Measurements from ENCODE around the gene B4GALT5.
"Not testable (repeated sequence)": the region's sequence is repeated elsewhere in the genome, so short reads cannot be mapped to it uniquely, and the experiment has no call there.

- TF ChIP-seq JUN (CRISPR knock-in tag; IDR thresholded peaks at IDR 0.05); NR1H2 (CRISPR knock-in tag; IDR thresholded peaks at IDR 0.05); MAX (CRISPR knock-in tag; IDR thresholded peaks at IDR 0.05); CTCF (IDR thresholded peaks at IDR 0.05); ARID4B (CRISPR knock-in tag; IDR thresholded peaks at IDR 0.05; ENCODE audit: borderline replicate concordance); TP53 (CRISPR knock-in tag; IDR thresholded peaks at IDR 0.05); GABPB1 (CRISPR knock-in tag; IDR thresholded peaks at IDR 0.05); CBFB (CRISPR knock-in tag; IDR thresholded peaks at IDR 0.05; ENCODE audit: low read depth); E2F4 (CRISPR knock-in tag; IDR thresholded peaks at IDR 0.05; ENCODE audit: borderline replicate concordance, low read depth); NR2C2 (CRISPR knock-in tag; IDR thresholded peaks at IDR 0.05): not testable (repeated sequence)
Observed at GRCh38 chr20:49617394-49617793, 96.3 kb downstream of the B4GALT5 start.
